HepG2 (cell line): ENCODE results near the gene TLR5. TPM values are rescaled to one million over a fixed set of nuclear protein-coding genes. Genes with fewer than 3 reads are reported as not detected.
A peak's percentile ranks its signal among the peaks of the same experiment; 100 is the strongest.

Experiments used
- ERF ChIP-seq: IDR thresholded peaks from 2 replicates; pipeline ENCODE4 v1.6.1; 2018; ENCODE audit warnings: missing biosample characterization, missing genetic modification reagents
- KLF16 ChIP-seq, 2 experiments: sonication (generic) in 1 of 2; formaldehyde crosslinking in 1 of 2; IDR thresholded peaks; 2 replicates each; pipeline versions ENCODE4 v1.6.1 to v1.8.0; 2016 to 2023; ENCODE audit warnings: missing genetic modification reagents in 2 of 2, missing compliant biosample characterization in 1 of 2
- MEIS2 ChIP-seq: sonication (generic); formaldehyde crosslinking; IDR thresholded peaks from 2 replicates; pipeline ENCODE4 v1.9.0; 2021; ENCODE audit warnings: mild to moderate bottlenecking, missing genetic modification reagents
- REXO4 ChIP-seq: sonication (generic); formaldehyde crosslinking; IDR thresholded peaks from 2 replicates; pipeline ENCODE4 v1.8.0; 2022; ENCODE audit warnings: missing genetic modification reagents, mild to moderate bottlenecking, borderline replicate concordance
- SALL1 ChIP-seq: sonication (generic); formaldehyde crosslinking; IDR thresholded peaks from 2 replicates; pipeline ENCODE4 v1.8.0; 2022; ENCODE audit warnings: mild to moderate bottlenecking, missing genetic modification reagents
- SOX6 ChIP-seq, 2 experiments: fragments of 450-650 bp in 1 of 2; sonication (generic) in 1 of 2; formaldehyde crosslinking in 1 of 2; IDR thresholded peaks; 2 replicates each; pipeline versions ENCODE4 v1.4.0 to v1.6.1; 2017 to 2020; ENCODE audit warnings: antibody characterized with exemption in 1 of 2, mild to moderate bottlenecking in 1 of 2, missing genetic modification reagents in 1 of 2
- ZNF24 ChIP-seq: fragments of 450-650 bp; IDR thresholded peaks from 2 replicates; pipeline ENCODE4 v1.6.1; 2017; ENCODE audit warnings: antibody characterized with exemption, mild to moderate bottlenecking
- ZNF34 ChIP-seq: sonication (generic); formaldehyde crosslinking; IDR thresholded peaks from 2 replicates; pipeline ENCODE4 v1.4.0; 2020; ENCODE audit warnings: mild to moderate bottlenecking, missing genetic modification reagents, borderline replicate concordance
- ZNF484 ChIP-seq: sonication (generic); formaldehyde crosslinking; IDR thresholded peaks from 2 replicates; pipeline ENCODE4 v1.5.1; 2020; ENCODE audit warnings: mild to moderate bottlenecking, low read depth, missing genetic modification reagents, borderline replicate concordance
- ZNF772 ChIP-seq: sonication (generic); formaldehyde crosslinking; IDR thresholded peaks from 2 replicates; pipeline ENCODE4 v1.5.0; 2020; ENCODE audit warnings: mild to moderate bottlenecking, missing genetic modification reagents
- polyA plus RNA-seq, 8 experiments: library from polyadenylated mRNA; depleted of rRNA in 3 of 8; stranded (reverse) in 7 of 8; unstranded in 1 of 8; fragments of >200 nt; fragmentation: Illumina TruSeq in 4 of 8; extraction: Trizol in 4 of 8; gene quantifications; 2 replicates each; pipeline versions ENCODE4 v1.2.1 to v1.2.3, GENCODE V29; 2011 to 2016; ENCODE audit warnings: low read depth in 4 of 8, missing spikeins in 1 of 8, mixed read lengths in 1 of 8; ENCODE audit not compliant: insufficient read depth in 1 of 8
- total RNA-seq, 5 experiments: library from RNA; depleted of rRNA; stranded (reverse); fragments of >200 nt; fragmentation: Illumina TruSeq; extraction: Trizol; gene quantifications; 2 replicates each; pipeline ENCODE4 v1.2.3, GENCODE V29; 2016; ENCODE audit warnings: low read depth in 1 of 5
- TF ChIP-seq, protein P1 (sequence below): sonication (generic); formaldehyde crosslinking; IDR thresholded peaks from 2 replicates; pipeline ENCODE4 v1.5.1; 2020; ENCODE audit warnings: mild to moderate bottlenecking, missing genetic modification reagents
- TF ChIP-seq, protein P2 (sequence below): IDR thresholded peaks from 2 replicates; pipeline ENCODE4 v1.6.1; 2016; ENCODE audit warnings: low read depth, missing genetic modification reagents, missing compliant biosample characterization
- TF ChIP-seq, protein P3 (sequence below): sonication (generic); formaldehyde crosslinking; IDR thresholded peaks from 2 replicates; pipeline ENCODE4 v1.4.0; 2020; ENCODE audit warnings: missing genetic modification reagents, low read depth, mild to moderate bottlenecking, borderline replicate concordance
- TF ChIP-seq, protein P4 (sequence below): IDR thresholded peaks from 2 replicates; pipeline ENCODE4 v1.6.1; 2016; ENCODE audit warnings: control low read depth
- TF ChIP-seq, protein P5 (sequence below): sonication (generic); formaldehyde crosslinking; IDR thresholded peaks from 2 replicates; pipeline ENCODE4 v1.4.0; 2020; ENCODE audit warnings: mild to moderate bottlenecking, missing genetic modification reagents
- TF ChIP-seq, protein P6 (sequence below): sonication (generic); formaldehyde crosslinking; IDR thresholded peaks from 2 replicates; pipeline ENCODE4 v1.5.0; 2020; ENCODE audit warnings: missing genetic modification reagents

Gene TLR5
- total and polyA plus RNA-seq, 2 of the 13 experiments (the other 11 are each of a cell fraction or from before 2014, with no cell fraction given), result not detected

DNA sequence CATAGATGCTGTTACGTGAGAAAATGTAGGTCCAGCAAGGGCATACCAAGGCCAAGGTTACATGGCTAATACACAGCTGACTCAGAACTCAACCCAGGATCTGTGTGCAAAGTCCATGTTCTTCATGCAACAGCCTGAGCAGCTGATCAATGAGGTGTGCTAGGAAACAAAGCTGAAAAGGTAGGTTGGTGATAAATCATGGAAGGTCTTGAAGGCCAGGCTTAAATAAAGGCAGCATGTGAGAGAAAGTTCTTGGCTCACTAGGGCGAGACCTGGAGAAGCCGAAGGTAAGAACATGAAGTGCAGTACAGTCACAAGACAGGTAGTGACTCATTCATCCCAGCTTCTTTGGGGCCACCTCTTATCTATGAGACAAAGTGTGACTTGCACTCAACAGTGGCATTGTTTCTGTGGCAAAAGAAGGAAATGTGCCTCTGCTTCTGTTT is 33.4 kb downstream of the TLR5 start (continued):
- TF ChIP-seq SOX6 (IDR thresholded peaks at IDR 0.05) (no peak), SOX6 (CRISPR knock-in tag; IDR thresholded peaks at IDR 0.05) (peak; percentile 62), SALL1 (CRISPR knock-in tag) (peak; percentile 77), KLF16 (CRISPR knock-in tag; IDR thresholded peaks at IDR 0.05) (no peak), ERF (CRISPR knock-in tag) (no peak), ZNF24 (no peak), REXO4 (CRISPR knock-in tag) (no peak), ZNF484 (CRISPR knock-in tag) (no peak), ZNF772 (CRISPR knock-in tag) (no peak), MEIS2 (CRISPR knock-in tag) (no peak), ZNF34 (no peak)
- TF ChIP-seq, protein P1, sequence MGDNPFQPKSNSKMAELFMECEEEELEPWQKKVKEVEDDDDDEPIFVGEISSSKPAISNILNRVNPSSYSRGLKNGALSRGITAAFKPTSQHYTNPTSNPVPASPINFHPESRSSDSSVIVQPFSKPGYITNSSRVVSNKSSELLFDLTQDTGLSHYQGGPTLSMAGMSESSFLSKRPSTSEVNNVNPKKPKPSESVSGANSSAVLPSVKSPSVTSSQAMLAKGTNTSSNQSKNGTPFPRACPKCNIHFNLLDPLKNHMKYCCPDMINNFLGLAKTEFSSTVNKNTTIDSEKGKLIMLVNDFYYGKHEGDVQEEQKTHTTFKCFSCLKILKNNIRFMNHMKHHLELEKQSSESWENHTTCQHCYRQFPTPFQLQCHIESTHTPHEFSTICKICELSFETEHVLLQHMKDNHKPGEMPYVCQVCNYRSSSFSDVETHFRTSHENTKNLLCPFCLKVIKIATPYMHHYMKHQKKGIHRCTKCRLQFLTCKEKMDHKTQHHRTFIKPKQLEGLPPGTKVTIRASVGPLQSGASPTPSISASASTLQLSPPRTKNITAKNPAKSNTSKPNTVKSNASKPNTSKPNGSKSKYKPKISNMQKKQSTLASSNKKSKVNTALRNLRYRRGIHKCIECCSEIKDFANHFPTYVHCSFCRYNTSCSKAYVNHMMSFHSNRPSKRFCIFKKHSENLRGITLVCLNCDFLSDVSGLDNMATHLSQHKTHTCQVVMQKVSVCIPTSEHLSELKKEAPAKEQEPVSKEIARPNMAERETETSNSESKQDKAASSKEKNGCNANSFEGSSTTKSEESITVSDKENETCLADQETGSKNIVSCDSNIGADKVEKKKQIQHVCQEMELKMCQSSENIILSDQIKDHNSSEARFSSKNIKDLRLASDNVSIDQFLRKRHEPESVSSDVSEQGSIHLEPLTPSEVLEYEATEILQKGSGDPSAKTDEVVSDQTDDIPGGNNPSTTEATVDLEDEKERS (CRISPR knock-in tag), result no peak
- TF ChIP-seq, protein P2, sequence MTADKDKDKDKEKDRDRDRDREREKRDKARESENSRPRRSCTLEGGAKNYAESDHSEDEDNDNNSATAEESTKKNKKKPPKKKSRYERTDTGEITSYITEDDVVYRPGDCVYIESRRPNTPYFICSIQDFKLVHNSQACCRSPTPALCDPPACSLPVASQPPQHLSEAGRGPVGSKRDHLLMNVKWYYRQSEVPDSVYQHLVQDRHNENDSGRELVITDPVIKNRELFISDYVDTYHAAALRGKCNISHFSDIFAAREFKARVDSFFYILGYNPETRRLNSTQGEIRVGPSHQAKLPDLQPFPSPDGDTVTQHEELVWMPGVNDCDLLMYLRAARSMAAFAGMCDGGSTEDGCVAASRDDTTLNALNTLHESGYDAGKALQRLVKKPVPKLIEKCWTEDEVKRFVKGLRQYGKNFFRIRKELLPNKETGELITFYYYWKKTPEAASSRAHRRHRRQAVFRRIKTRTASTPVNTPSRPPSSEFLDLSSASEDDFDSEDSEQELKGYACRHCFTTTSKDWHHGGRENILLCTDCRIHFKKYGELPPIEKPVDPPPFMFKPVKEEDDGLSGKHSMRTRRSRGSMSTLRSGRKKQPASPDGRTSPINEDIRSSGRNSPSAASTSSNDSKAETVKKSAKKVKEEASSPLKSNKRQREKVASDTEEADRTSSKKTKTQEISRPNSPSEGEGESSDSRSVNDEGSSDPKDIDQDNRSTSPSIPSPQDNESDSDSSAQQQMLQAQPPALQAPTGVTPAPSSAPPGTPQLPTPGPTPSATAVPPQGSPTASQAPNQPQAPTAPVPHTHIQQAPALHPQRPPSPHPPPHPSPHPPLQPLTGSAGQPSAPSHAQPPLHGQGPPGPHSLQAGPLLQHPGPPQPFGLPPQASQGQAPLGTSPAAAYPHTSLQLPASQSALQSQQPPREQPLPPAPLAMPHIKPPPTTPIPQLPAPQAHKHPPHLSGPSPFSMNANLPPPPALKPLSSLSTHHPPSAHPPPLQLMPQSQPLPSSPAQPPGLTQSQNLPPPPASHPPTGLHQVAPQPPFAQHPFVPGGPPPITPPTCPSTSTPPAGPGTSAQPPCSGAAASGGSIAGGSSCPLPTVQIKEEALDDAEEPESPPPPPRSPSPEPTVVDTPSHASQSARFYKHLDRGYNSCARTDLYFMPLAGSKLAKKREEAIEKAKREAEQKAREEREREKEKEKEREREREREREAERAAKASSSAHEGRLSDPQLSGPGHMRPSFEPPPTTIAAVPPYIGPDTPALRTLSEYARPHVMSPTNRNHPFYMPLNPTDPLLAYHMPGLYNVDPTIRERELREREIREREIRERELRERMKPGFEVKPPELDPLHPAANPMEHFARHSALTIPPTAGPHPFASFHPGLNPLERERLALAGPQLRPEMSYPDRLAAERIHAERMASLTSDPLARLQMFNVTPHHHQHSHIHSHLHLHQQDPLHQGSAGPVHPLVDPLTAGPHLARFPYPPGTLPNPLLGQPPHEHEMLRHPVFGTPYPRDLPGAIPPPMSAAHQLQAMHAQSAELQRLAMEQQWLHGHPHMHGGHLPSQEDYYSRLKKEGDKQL (CRISPR knock-in tag), result no peak
- TF ChIP-seq, protein P3, sequence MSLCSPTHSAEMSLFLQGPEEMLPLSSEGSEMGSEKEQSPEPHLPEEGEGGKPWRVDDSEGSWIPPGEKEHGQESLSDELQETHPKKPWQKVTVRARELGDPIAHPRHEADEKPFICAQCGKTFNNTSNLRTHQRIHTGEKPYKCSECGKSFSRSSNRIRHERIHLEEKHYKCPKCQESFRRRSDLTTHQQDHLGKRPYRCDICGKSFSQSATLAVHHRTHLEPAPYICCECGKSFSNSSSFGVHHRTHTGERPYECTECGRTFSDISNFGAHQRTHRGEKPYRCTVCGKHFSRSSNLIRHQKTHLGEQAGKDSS, result no peak
- TF ChIP-seq, protein P4, sequence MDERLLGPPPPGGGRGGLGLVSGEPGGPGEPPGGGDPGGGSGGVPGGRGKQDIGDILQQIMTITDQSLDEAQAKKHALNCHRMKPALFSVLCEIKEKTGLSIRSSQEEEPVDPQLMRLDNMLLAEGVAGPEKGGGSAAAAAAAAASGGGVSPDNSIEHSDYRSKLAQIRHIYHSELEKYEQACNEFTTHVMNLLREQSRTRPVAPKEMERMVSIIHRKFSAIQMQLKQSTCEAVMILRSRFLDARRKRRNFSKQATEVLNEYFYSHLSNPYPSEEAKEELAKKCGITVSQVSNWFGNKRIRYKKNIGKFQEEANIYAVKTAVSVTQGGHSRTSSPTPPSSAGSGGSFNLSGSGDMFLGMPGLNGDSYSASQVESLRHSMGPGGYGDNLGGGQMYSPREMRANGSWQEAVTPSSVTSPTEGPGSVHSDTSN (CRISPR knock-in tag), result no peak
- TF ChIP-seq, protein P5, sequence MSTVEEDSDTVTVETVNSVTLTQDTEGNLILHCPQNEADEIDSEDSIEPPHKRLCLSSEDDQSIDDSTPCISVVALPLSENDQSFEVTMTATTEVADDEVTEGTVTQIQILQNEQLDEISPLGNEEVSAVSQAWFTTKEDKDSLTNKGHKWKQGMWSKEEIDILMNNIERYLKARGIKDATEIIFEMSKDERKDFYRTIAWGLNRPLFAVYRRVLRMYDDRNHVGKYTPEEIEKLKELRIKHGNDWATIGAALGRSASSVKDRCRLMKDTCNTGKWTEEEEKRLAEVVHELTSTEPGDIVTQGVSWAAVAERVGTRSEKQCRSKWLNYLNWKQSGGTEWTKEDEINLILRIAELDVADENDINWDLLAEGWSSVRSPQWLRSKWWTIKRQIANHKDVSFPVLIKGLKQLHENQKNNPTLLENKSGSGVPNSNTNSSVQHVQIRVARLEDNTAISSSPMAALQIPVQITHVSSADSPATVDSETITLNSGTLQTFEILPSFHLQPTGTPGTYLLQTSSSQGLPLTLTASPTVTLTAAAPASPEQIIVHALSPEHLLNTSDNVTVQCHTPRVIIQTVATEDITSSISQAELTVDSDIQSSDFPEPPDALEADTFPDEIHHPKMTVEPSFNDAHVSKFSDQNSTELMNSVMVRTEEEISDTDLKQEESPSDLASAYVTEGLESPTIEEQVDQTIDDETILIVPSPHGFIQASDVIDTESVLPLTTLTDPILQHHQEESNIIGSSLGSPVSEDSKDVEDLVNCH, result no peak
- TF ChIP-seq, protein P6, sequence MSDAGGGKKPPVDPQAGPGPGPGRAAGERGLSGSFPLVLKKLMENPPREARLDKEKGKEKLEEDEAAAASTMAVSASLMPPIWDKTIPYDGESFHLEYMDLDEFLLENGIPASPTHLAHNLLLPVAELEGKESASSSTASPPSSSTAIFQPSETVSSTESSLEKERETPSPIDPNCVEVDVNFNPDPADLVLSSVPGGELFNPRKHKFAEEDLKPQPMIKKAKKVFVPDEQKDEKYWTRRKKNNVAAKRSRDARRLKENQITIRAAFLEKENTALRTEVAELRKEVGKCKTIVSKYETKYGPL, result no peak
